SJCRH30 (cell line): ENCODE results near the gene TDRD1. TPM values are rescaled to one million over a fixed set of nuclear protein-coding genes. Genes with fewer than 3 reads are reported as not detected.

Experiments
- DNase-seq, 2 experiments: peaks; one replicate each; pipeline ENCODE4 v3.0.0-alpha.2; 2015 to 2020
- H3K27ac ChIP-seq: fragments of 250-450 bp; sonication (Bioruptor Pico); 2 replicates; pipeline ENCODE4 v1.5.1; 2020; ENCODE audit warnings: mild to moderate bottlenecking, moderate library complexity
- H3K27me3 ChIP-seq: fragments of 250-450 bp; sonication (Bioruptor Pico); 2 replicates; pipeline ENCODE4 v1.5.1; 2020; ENCODE audit warnings: mild to moderate bottlenecking, moderate library complexity
- H3K36me3 ChIP-seq: fragments of 250-450 bp; sonication (Bioruptor Pico); 2 replicates; pipeline ENCODE4 v1.5.1; 2020; ENCODE audit warnings: mild to moderate bottlenecking, moderate library complexity
- H3K4me1 ChIP-seq: fragments of 250-450 bp; sonication (Bioruptor Pico); 2 replicates; pipeline ENCODE4 v1.5.1; 2020; ENCODE audit warnings: mild to moderate bottlenecking, moderate library complexity
- H3K4me3 ChIP-seq: fragments of 250-450 bp; sonication (Bioruptor Pico); 2 replicates; pipeline ENCODE4 v1.5.1; 2020; ENCODE audit warnings: mild to moderate bottlenecking, moderate library complexity
- H3K9me3 ChIP-seq: fragments of 250-450 bp; sonication (Bioruptor Pico); replicated peaks from 2 replicates; pipeline ENCODE4 v1.5.1; 2020; ENCODE audit warnings: mild to moderate bottlenecking, moderate library complexity
- total RNA-seq: library from RNA; depleted of rRNA; stranded (reverse); fragments of >200 nt; shearing (Covaris generic); gene quantifications from 2 replicates; pipeline ENCODE4 v1.2.3, GENCODE V29; 2014; rRNA removed

TDRD1 gene
- total RNA-seq, 1 experiment from 2014 or later, result 0.61 TPM

GRCh38 chr10:114276066-114276465 is 96.9 kb downstream of the TDRD1 start:
- no peak overlapping the region for H3K4me3 ChIP-seq
- H3K9me3 ChIP-seq, result no peaks in the 10 kb centered on the region
- H3K36me3 ChIP-seq, result no peaks in the 10 kb centered on the region
- H3K4me1 ChIP-seq, result peaks cover 10% of the 10 kb centered on the region
- no peaks in the 10 kb centered on the region for H3K27me3 ChIP-seq
- DNase-seq, result no peak
- no peak overlapping the region for H3K27ac ChIP-seq

DNA sequence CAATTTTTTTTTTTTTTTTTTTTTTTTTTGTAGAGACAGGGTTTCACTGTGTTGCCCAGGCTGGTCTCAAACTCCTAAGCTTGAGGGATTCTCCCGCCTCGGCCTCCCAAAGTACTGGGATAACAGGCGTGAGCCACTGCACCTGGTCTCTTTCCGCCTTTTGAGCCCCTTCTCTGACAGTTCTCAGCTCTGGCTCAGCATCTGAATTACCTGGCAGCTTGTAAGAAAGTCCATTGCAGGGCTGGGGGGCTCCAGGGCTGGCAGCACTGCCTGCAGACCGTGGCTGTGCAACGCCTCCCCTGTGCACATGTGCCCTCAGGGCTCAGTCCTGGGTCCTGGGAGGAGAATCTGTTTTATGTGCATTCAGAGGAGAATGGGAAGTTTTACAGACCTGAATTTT is 97.5 kb downstream of the TDRD1 start:
- Histone ChIP-seq H3K4me3 (no peak overlapping the region), H3K36me3 (no peaks in the 10 kb centered on the region), H3K4me1 (peaks cover 5% of the 10 kb centered on the region), H3K27ac (no peak overlapping the region), H3K27me3 (no peaks in the 10 kb centered on the region), H3K9me3 (no peaks in the 10 kb centered on the region)
- DNase-seq, result no peak

GRCh38 chr10:114278140-114278883 is 99.2 kb downstream of the TDRD1 start:
- H3K27ac ChIP-seq, result no peak overlapping the region
- H3K4me1 ChIP-seq, result no peaks in the 10 kb centered on the region
- no peaks in the 10 kb centered on the region for H3K27me3 ChIP-seq
- H3K4me3 ChIP-seq, result no peak overlapping the region
- no peak for DNase-seq
- no peaks in the 10 kb centered on the region for H3K9me3 ChIP-seq
- H3K36me3 ChIP-seq, result no peaks in the 10 kb centered on the region

GRCh38 chr10:114278884-114279191 is 99.7 kb downstream of the TDRD1 start:
- DNase-seq, result no peak
- H3K4me1 ChIP-seq, result no peaks in the 10 kb centered on the region
- 0 out of 2 replicates have a peak, but pooled peaks cover 3% of the 10 kb centered on the region for H3K27me3 ChIP-seq
- 0 out of 2 replicates have a peak, but pooled peaks cover under 1% of the 10 kb centered on the region for H3K9me3 ChIP-seq
- H3K27ac ChIP-seq, result no peak overlapping the region
- no peaks in the 10 kb centered on the region for H3K36me3 ChIP-seq
- H3K4me3 ChIP-seq, result no peak overlapping the region

DNA sequence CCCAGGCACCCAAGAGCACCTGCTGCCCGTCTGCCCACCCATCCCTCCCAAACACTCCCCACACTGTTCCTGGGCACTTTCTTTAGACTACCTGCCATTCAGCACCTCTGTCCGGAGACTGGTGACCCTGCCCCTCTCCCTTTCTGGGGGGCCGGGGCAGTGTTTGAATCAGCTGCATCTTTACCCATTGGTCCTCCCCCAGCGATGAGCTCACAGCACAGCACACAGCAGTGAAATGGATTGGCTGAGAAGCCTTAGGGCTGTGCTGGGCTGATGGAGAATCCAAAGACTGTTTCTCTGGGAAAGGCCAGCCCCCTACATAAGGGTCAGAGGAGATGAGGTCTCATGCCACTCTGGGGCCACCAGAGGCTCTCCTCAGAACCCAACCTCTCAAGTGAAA is 100.1 kb downstream of the TDRD1 start:
- no peak for DNase-seq
- H3K27ac ChIP-seq, result no peak overlapping the region
- H3K27me3 ChIP-seq, result 0 out of 2 replicates have a peak, but pooled peaks cover 3% of the 10 kb centered on the region
- no peak overlapping the region for H3K4me3 ChIP-seq
- H3K9me3 ChIP-seq, result 0 out of 2 replicates have a peak, but pooled peaks cover 2% of the 10 kb centered on the region
- no peaks in the 10 kb centered on the region for H3K4me1 ChIP-seq
- no peaks in the 10 kb centered on the region for H3K36me3 ChIP-seq

DNA sequence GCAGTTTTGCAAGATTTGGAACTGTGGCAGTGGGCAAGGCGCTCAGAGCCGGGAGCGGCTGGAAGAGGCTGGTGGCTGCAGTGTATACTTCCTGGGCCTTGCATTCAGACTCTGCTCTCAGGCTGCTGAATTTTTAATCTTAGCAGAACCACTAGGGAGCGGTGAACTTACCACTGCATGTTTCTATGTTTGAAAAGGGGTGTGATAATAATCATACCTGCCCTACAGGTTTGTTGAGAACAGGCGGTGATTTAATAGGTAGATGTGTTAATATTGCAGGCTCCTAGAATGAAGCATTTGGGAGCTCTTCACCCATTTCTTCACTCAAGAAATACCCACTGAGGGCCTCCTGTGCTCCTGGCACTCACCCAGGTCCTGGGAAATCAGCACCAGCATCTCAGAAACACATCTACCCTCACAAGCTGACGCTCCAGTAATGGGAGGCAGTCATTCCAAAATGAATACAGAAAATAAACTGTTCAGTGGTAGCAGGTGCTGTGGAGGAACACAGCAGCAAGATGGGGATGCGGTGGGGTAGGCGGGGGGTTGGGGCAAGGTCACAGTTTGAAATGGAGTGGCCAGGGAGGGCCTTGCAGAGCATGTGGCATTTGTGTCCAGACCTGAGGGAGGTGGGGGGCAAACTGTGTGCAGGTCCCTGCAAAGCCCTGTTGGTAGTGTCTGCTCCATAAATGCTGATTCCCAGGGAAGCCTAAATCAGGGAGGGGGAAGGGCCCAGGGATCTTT is 100.9 kb downstream of the TDRD1 start:
- Histone ChIP-seq H3K27me3 (0 out of 2 replicates have a peak, but pooled peaks cover 3% of the 10 kb centered on the region), H3K27ac (no peak overlapping the region)
- DNase-seq, result no peak

DNA sequence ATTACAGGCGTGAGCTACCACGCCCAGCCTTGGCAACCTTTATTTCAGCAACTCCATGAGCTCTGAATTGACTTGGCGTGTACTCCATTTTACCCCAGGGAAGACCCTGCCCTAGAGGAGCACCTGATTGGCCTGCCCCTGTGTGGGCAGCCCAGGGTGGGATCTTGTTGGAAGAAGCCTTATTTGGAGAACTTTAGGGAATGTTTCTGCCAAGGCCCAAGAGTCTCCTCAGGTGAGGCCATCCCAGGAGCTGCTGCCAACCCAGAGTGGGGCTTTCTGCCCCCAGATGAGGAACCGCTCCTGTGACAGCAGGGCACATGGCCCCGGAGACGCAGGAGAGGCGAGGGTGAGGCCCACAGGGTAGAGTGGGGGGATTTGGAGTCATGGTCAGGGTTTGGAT is 101.9 kb downstream of the TDRD1 start:
- Histone ChIP-seq H3K9me3 (0 out of 2 replicates have a peak, but pooled peaks cover 2% of the 10 kb centered on the region), H3K36me3 (no peaks in the 10 kb centered on the region), H3K4me1 (no peaks in the 10 kb centered on the region), H3K27ac (no peak overlapping the region), H3K4me3 (no peak overlapping the region), H3K27me3 (0 out of 2 replicates have a peak, but pooled peaks cover 3% of the 10 kb centered on the region)
- DNase-seq, result no peak

More for the DNA sequence above, 100.9 kb downstream of the TDRD1 start:
- no peaks in the 10 kb centered on the region for H3K36me3 ChIP-seq
- H3K4me1 ChIP-seq, result no peaks in the 10 kb centered on the region
- H3K9me3 ChIP-seq, result 0 out of 2 replicates have a peak, but pooled peaks cover 2% of the 10 kb centered on the region
- no peak overlapping the region for H3K4me3 ChIP-seq

DNA sequence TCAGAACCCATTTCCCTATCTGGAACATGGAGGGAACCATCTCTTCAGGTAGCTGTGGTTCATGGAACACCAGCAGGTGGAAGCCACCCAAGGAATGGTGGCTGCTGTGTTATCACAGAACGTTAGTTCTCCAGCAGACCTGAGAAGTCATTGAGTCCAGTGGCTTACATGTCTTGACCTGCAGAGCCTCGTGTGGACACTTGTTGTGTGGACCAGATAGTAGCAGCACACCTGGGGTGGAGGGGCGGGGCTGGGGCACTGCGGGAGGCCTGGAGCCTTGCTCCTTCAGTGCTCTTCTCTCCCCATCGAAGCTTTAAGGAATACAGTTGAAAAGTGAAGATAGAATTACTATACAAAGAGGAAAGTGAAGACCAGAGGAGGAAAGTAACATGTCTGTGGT is 102.3 kb downstream of the TDRD1 start:
- H3K4me1 ChIP-seq, result no peaks in the 10 kb centered on the region
- H3K27ac ChIP-seq, result no peak overlapping the region
- no peak for DNase-seq
- no peaks in the 10 kb centered on the region for H3K36me3 ChIP-seq
- 0 out of 2 replicates have a peak, but pooled peaks cover 2% of the 10 kb centered on the region for H3K9me3 ChIP-seq
- no peak overlapping the region for H3K4me3 ChIP-seq
- H3K27me3 ChIP-seq, result 0 out of 2 replicates have a peak, but pooled peaks cover 3% of the 10 kb centered on the region

Other genes starting within 250 kb of the TDRD1 start
- gene ADRB1, start 135.5 kb upstream of the TDRD1 start, total RNA-seq, result 0.12 and 0.13 TPM in 2 replicates
- gene CCDC186, start 5.2 kb upstream of the TDRD1 start, total RNA-seq, result 10.7 and 11.4 TPM in 2 replicates
- gene VWA2, start 59.9 kb downstream of the TDRD1 start, total RNA-seq, result not detected in 2 replicates
- 1.8 and 2.2 TPM in 2 replicates for gene AFAP1L2, start 225.1 kb downstream of the TDRD1 start, total RNA-seq